Stimulated activated CD8-positive, alpha-beta memory T cell treated with anti-CD3 and anti-CD28 coated beads, Interleukin-7, amount 100 ng/mL, for 4 hours (primary cell): ENCODE data around the gene FNDC3A.

ENCODE experiments used
- DNase-seq, 2 donors: peaks; one replicate each; pipeline ENCODE4 v3.0.0-alpha.2; 2020; ENCODE audit warnings: low read depth in 2 of 2

Gene FNDC3A

DNA sequence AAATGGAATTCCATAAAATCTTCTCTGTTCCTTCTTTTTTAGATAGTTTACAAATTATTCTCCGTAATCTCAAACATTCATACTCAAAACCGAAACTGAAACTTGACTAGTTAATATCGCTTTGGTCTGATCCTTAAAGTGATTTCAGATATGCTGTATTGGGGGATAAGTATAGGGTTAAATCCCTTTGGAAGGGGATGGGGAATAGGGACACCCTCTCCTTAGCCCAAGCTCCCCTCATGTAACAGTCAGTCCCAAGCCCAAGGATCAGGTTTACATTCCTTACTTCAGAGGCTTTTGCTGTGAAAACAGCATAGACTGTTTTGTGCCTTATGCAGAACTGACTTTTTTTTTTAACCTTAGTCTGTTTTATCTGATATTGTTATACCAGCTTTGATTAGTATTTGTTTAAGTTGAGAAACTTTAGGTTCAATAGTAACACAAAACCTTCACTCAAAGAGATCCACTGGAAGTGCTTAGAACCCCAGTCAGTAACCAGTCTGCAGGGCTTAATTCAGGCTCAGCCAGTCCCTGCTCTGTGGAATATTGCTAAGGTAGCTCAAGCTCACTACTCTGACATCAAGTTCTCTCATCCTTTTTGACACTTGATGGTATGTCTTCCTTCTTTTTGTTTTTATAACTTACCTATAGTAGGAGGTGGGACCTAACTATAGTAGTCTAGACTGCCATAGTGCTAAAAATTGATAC is 282.5 kb downstream of the FNDC3A start:
- DNase-seq = no peak
